ENCODE results near the gene AK8.
"Not testable (repeated sequence)": the region's sequence is repeated elsewhere in the genome, so short reads cannot be mapped to it uniquely, and the experiment has no call there.

The AK8 gene

DNA sequence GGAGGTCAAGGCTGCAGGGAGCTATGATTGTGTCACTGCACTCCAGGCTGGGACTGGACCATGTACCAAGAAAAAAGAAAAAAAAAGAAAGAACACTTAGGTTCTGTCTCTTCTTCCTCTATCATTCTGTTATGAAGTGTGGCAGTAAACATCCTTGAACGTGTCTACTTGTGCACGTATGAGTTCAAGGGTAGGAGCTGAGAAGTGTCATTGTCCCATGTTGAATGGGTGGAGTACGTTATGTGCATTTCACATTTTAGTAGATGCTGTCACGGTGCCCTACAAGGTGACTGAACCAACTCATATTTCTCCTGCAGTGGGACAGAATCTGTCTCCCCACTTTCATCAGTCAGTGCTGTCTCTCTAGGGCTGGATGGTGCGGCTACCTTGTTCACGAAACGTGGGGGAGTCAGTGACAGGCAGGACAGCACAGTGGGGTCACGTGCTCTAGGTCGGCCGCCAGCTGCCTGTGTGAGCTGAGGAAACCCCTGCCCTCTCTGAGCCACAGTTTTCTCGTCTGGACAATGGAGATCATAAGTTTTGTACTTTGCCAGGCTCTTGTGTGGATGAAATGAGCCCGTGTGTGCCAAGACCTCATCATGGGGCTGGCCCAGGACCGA, 160.6 kb downstream of the AK8 start:
- H3K36me3 Mint-ChIP-seq (ENCODE audit: insufficient read depth), result no peaks in the 10 kb centered on the region
- no peak overlapping the region for H3K4me3 Mint-ChIP-seq
- peaks cover 23 to 57% of the 10 kb centered on the region in 2 donors for H3K27me3 Mint-ChIP-seq
- no peak for DNase-seq
- no peaks in the 10 kb centered on the region for H3K4me1 Mint-ChIP-seq (ENCODE audit: low read depth in 2 of 2)
- H3K9me3 Mint-ChIP-seq, result no peaks in the 10 kb centered on the region
- no peak overlapping the region for H3K27ac Mint-ChIP-seq
- ATAC-seq (replicated peaks), result no peak

DNA sequence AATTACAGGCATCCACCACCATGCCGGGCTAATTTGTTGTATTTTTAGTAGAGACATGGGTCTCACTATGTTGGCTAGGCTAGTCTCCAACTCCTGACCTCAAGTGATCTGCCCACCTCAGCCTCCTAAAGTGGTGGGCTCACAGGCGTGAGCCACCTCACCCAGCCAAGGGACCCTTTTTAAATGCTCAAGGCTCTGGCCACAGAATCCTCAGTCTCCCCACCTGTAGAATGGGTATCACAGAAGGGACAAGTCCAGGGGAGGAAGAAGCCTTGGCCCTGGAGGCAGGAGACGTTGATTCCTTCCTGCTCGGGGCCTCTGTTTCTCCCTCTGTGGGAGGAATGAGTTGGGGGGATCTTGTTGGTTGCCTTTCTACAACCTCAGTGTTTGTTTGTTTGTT, 162.1 kb downstream of the AK8 start:
- ATAC-seq (replicated peaks) (no peak), DNase-seq (no peak)
- H3K4me3 Mint-ChIP-seq, result no peak overlapping the region
- H3K27ac Mint-ChIP-seq, result no peak overlapping the region
- no peaks in the 10 kb centered on the region for H3K9me3 Mint-ChIP-seq
- peaks cover 28 to 58% of the 10 kb centered on the region in 2 donors for H3K27me3 Mint-ChIP-seq
- no peaks in the 10 kb centered on the region for H3K4me1 Mint-ChIP-seq (ENCODE audit: low read depth in 2 of 2)
- H3K36me3 Mint-ChIP-seq (ENCODE audit: insufficient read depth), result no peaks in the 10 kb centered on the region

DNA sequence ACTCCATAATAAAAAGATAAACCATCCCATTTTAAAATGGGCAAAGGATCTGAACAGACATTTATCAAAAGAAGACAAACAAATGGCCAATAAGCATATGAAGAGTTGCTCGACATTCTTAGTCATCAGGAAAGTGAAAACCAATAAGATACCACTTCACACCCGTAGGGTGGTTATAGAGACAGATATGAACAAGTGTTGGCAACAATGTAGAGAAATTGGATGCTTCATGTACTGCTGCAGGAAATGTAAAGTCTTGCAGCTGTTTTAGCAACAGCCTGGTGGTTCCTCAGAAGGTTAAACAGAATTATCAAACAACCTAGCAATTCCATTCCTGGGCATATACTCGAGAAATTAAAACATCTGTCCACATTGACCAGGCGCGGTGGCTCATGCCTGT, 165.3 kb downstream of the AK8 start:
- Mint-ChIP-seq H3K4me1 (ENCODE audit: low read depth in 2 of 2) (no peaks in the 10 kb centered on the region), H3K27ac (no peak overlapping the region), H3K4me3 (no peak overlapping the region), H3K9me3 (no peaks in the 10 kb centered on the region), H3K36me3 (ENCODE audit: insufficient read depth) (no peaks in the 10 kb centered on the region), H3K27me3 (peaks cover 21 to 68% of the 10 kb centered on the region in 2 donors)
- ATAC-seq (replicated peaks) (no peak), DNase-seq (no peak)

DNA sequence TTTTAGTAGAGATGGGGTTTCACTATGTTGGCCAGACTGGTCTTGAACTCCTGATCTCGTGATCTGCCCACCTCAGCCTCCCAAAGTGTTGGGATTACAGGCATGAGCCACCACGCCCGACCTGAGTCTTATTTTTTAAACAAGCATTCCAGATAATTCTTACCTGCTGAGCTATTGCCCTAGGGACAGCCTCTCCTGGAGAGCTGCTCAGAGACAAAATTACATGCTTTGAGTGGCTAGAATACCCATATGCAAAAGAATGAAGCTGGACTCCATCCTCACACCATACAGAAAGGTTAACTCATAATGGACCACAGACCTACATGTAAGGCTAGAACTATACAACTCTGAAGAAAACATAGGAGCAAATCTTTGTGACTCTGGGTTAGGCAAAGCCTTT, 166.2 kb downstream of the AK8 start:
- H3K4me1 Mint-ChIP-seq (ENCODE audit: low read depth in 2 of 2), result no peaks in the 10 kb centered on the region
- DNase-seq (no peak), ATAC-seq (replicated peaks) (no peak)
- peaks cover 22 to 63% of the 10 kb centered on the region in 2 donors for H3K27me3 Mint-ChIP-seq
- no peak overlapping the region for H3K4me3 Mint-ChIP-seq
- H3K36me3 Mint-ChIP-seq (ENCODE audit: insufficient read depth), result no peaks in the 10 kb centered on the region
- no peak overlapping the region for H3K27ac Mint-ChIP-seq
- no peaks in the 10 kb centered on the region for H3K9me3 Mint-ChIP-seq

DNA sequence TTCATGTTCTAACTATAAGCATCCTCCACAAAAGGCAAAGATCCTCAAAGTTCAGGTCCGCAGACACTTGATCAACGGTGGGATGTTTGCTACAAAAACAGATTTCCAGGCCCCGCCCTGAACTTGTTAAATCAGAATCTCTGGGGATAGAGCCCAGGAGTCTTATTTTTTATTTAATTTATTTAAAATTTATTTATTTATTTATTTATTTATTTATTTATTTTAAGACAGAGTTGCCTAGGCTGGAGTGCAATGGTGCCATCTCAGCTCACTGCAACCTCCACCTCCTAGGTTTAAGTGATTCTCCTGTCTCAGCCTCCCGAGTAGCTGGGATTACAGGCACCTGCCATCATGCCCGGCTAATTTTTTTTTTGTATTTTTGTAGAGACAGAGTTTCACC, 166.9 kb downstream of the AK8 start:
- H3K36me3 Mint-ChIP-seq (ENCODE audit: insufficient read depth); H3K9me3 Mint-ChIP-seq; ATAC-seq (replicated peaks); H3K27ac Mint-ChIP-seq; DNase-seq; H3K4me3 Mint-ChIP-seq; H3K4me1 Mint-ChIP-seq (ENCODE audit: low read depth in 2 of 2): not testable (repeated sequence)
- H3K27me3 Mint-ChIP-seq, result peaks cover 29 to 63% of the 10 kb centered on the region in 2 donors

DNA sequence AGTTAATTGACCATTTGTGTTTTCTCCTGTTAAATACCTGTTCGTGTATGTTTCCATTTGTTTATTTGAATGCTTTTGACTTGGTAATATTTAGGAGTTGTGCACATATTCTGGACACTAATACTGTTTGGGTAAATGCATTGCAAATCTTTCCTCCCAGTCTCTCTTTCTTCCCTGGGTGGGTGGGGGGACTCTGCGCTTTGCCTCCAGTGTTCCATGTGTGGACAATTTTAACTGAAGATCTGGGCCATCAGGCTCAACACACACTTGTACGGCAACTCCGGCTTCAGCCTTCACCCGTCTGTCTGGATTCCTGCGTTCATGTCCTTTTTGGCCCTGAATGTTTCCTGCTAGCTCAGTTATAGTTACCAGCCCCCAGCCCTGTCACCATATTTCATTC, 167.8 kb downstream of the AK8 start:
- ATAC-seq (replicated peaks), result no peak
- Mint-ChIP-seq H3K9me3 (no peaks in the 10 kb centered on the region), H3K27me3 (peaks cover 30 to 64% of the 10 kb centered on the region in 2 donors), H3K36me3 (ENCODE audit: insufficient read depth) (no peaks in the 10 kb centered on the region), H3K27ac (no peak overlapping the region), H3K4me1 (ENCODE audit: low read depth in 2 of 2) (no peaks in the 10 kb centered on the region), H3K4me3 (no peak overlapping the region)
- DNase-seq, result no peak

DNA sequence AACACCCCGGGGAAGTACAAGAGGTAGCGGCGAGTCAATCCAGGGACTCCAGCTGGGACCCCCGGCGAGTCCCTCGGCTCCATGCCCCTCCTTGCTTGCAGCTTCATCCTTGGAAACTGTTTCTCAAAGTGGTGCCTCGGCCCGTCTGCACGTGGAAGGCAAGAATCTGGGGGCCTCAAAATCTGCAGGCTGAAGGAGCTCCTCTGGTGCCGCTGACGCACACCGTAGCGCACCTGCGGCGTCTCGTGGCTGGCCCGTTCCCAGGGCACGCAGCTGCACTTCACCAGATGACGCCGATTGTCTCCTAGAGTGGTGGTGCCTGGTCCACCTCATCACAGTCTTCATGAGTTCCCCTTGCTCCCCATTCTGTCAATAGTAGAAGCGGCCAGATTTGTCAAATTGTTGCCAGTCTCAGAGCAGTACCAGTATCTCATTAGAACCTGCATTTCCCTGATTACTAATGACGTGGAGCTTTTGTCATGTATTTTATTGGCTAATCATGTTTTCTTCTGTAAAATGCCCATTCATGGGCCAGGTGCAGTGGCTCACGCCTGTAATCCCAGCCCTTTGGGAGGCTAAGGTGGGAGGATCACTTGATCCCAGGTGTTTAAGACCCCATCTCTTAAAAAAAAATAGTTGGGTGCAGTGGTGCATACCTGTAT, 169.2 kb downstream of the AK8 start:
- Mint-ChIP-seq H3K4me1 (ENCODE audit: low read depth in 2 of 2) (no peaks in the 10 kb centered on the region), H3K27me3 (peaks cover 30 to 71% of the 10 kb centered on the region in 2 donors), H3K4me3 (no peak overlapping the region), H3K36me3 (ENCODE audit: insufficient read depth) (no peaks in the 10 kb centered on the region), H3K9me3 (no peaks in the 10 kb centered on the region), H3K27ac (no peak overlapping the region)
- DNase-seq (no peak), ATAC-seq (replicated peaks) (no peak)

DNA sequence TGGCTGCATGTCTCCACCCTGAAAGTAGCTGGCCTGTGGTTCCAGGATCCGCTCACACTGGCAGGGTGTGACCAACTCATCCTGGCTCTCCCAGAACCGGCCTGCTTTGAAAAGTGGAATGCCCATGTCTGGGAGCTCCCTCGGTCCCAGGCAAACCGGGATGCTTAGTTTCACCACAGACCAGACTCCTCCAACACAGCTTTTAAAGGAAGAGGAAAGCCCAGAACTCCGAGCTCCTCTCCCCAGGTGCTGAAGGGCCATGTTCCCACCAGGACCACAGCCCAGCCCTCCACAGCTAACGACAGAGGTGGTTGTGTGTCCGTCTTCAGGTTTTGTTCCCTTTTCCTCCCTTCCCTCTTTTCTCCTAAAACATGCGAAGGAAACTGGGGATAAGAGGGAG, 169.8 kb downstream of the AK8 start:
- Mint-ChIP-seq H3K9me3 (no peaks in the 10 kb centered on the region), H3K4me3 (no peak overlapping the region), H3K27me3 (peaks cover 27 to 71% of the 10 kb centered on the region in 2 donors), H3K27ac (no peak overlapping the region), H3K36me3 (ENCODE audit: insufficient read depth) (no peaks in the 10 kb centered on the region), H3K4me1 (ENCODE audit: low read depth in 2 of 2) (no peaks in the 10 kb centered on the region)
- ATAC-seq (replicated peaks), result no peak
- DNase-seq, result no peak

DNA sequence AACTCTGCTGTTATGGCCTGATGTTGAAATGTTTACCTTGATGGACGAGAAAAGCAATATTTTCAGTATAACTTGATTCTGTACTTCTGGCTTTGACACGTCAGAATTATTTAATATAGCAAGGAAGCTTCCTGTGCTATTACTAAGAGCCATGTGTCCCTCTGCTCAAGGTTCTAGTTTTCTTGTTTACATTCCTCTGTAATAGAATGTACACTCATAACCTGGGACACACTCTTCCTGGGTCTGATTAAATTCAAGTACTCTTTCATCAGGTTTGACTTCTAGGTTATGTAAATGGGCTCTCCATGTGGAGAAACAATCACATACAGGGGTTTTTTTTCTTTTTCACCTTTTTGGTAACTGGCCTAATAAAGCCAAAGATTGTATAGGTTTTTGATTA, 174.7 kb downstream of the AK8 start:
- H3K36me3 Mint-ChIP-seq (ENCODE audit: insufficient read depth), result no peaks in the 10 kb centered on the region
- H3K9me3 Mint-ChIP-seq, result peaks cover 0 to 2% of the 10 kb centered on the region in 2 donors
- no peaks in the 10 kb centered on the region for H3K4me1 Mint-ChIP-seq (ENCODE audit: low read depth in 2 of 2)
- peaks cover 10 to 47% of the 10 kb centered on the region in 2 donors for H3K27me3 Mint-ChIP-seq
- DNase-seq (no peak), ATAC-seq (replicated peaks) (no peak)
- H3K27ac Mint-ChIP-seq, result no peak overlapping the region
- H3K4me3 Mint-ChIP-seq, result no peak overlapping the region

DNA sequence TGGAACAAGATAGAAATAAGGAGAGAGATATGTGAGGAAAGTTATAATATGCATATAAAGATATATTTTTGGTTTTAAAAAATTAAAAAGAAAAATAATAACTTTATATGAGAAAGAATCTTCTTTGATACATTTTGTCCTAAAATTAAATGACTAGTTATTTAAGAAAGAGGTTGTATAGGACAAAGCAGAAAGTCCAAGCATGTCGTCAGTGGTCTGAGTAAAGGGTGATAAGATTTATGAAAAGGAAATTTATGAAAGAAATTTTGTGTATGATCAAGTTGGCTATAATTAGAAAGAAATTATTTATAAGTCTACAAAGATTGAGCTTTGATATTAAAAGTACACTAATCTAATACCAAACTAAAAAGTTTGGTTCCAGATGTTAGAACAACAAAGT, 175.8 kb downstream of the AK8 start:
- ATAC-seq (replicated peaks) (no peak), DNase-seq (no peak)
- H3K36me3 Mint-ChIP-seq (ENCODE audit: insufficient read depth), result no peaks in the 10 kb centered on the region
- H3K4me3 Mint-ChIP-seq, result no peak overlapping the region
- H3K27me3 Mint-ChIP-seq, result peaks cover 10 to 45% of the 10 kb centered on the region in 2 donors
- H3K4me1 Mint-ChIP-seq (ENCODE audit: low read depth in 2 of 2), result no peaks in the 10 kb centered on the region
- H3K27ac Mint-ChIP-seq, result no peak overlapping the region
- H3K9me3 Mint-ChIP-seq, result peaks cover 5 to 11% of the 10 kb centered on the region in 2 donors

DNA sequence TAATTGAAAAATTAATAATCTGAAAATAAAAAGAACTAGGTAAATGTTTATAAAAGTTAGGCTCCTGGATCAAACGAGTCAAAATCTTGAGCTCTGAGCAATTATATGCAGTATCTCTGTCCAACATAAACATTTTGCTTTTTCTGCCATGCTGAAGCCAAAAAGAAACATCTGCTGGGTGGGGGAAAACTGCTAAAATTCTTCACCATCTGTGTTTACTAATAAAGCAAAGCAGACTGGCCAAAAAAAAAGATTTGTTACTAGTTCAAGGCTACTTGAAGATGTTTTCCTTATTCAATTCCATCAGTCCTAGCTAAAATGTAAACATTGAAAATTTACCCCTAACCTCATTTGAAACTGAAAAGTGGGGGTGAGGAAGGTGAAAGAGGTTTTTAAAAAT, 178.1 kb downstream of the AK8 start:
- no peak overlapping the region for H3K27ac Mint-ChIP-seq
- no peak overlapping the region for H3K4me3 Mint-ChIP-seq
- peaks cover 5 to 17% of the 10 kb centered on the region in 2 donors for H3K9me3 Mint-ChIP-seq
- H3K27me3 Mint-ChIP-seq, result peaks cover 0 to 25% of the 10 kb centered on the region in 2 donors
- DNase-seq (no peak), ATAC-seq (replicated peaks) (no peak)
- no peaks in the 10 kb centered on the region for H3K36me3 Mint-ChIP-seq (ENCODE audit: insufficient read depth)
- no peaks in the 10 kb centered on the region for H3K4me1 Mint-ChIP-seq (ENCODE audit: low read depth in 2 of 2)

DNA sequence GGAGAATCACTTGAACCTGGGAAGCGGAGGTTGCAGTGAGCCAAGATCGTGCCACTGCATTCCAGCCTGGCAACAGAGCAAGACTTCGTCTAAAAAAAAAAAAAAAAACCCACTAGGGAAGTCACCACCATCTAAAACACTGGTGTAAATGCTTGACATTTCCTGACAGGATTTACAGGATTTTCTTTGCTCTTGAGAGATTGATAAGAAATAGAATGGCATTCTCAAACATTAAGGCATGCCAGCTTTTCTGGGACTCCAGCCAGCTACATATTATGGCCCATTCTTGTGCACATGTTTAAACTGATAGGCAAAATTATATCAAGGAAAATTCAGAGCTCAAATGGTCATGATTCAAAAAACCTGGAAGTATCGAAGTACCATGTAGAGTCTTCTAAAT, 179.1 kb downstream of the AK8 start:
- Mint-ChIP-seq H3K9me3 (peaks cover 5 to 17% of the 10 kb centered on the region in 2 donors), H3K4me3 (no peak overlapping the region), H3K4me1 (ENCODE audit: low read depth in 2 of 2) (peaks cover 4% of the 10 kb centered on the region in 2 donors), H3K36me3 (ENCODE audit: insufficient read depth) (no peaks in the 10 kb centered on the region), H3K27ac (no peak overlapping the region), H3K27me3 (peaks cover 0 to 20% of the 10 kb centered on the region in 2 donors)
- no peak for ATAC-seq (replicated peaks)
- DNase-seq, result no peak

DNA sequence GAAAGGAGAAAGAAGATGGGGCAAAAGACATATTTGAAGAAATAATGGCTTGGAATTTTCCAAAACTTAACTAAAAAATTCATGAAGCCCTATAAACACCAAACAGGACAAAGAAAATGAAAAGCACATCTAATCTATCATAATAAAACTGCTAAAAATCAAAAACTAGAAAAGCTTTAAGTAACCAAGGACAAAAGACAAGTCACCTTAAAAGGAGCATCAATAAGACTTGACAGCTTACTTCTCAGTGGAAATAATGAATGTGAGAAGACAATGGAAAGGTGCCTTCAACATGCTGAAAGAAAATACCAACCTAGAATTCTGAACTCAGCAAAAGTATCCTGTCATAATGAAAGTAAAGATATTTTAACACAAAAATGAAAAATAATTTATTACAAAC, 180.9 kb downstream of the AK8 start:
- Mint-ChIP-seq H3K27ac (no peak overlapping the region), H3K9me3 (peaks cover 5 to 17% of the 10 kb centered on the region in 2 donors), H3K27me3 (peaks cover 0 to 10% of the 10 kb centered on the region in 2 donors), H3K4me1 (ENCODE audit: low read depth in 2 of 2) (peaks cover 4% of the 10 kb centered on the region in 2 donors), H3K4me3 (no peak overlapping the region), H3K36me3 (ENCODE audit: insufficient read depth) (peaks cover 2% of the 10 kb centered on the region)
- ATAC-seq (replicated peaks) (no peak), DNase-seq (no peak)

DNA sequence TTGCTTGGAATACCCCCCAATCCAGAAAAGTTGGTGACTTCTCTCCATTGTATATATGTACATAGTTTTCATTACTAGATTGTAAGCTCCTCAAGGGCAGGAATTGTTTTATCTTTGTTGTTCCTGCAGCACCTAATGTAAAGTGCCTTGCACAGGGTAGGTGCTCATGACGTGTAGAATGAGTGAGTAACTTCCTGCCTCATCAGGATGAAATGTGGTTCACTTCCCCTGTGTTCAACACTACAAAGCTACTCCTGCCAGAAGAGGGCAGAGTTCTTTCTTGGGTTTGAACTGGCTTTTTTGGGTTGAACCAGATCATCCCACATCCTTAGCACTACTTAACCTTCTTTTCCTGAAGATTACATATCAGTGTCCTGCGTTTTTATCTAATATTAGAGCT, 183.9 kb downstream of the AK8 start:
- Mint-ChIP-seq H3K27ac (no peak overlapping the region), H3K4me1 (ENCODE audit: low read depth in 2 of 2) (peaks cover 4% of the 10 kb centered on the region in 2 donors), H3K36me3 (ENCODE audit: insufficient read depth) (peaks cover 22% of the 10 kb centered on the region), H3K27me3 (peaks cover 0 to 10% of the 10 kb centered on the region in 2 donors), H3K4me3 (no peak overlapping the region), H3K9me3 (peaks cover 5 to 17% of the 10 kb centered on the region in 2 donors)
- DNase-seq (peak; percentile 14 to 15 (median 15)), ATAC-seq (replicated peaks) (peak; percentile 96)

All from effector memory CD8-positive, alpha-beta T cell (primary cell).